NCI-H1694 (cell line): Measurements from ENCODE around the gene XRCC4.
"Not testable (repeated sequence)": the region's sequence is repeated elsewhere in the genome, so short reads cannot be mapped to it uniquely, and the experiment has no call there.

Experiments
- DNase-seq: peaks from one replicate; lab custom pipeline; 2025; lab: John Stamatoyannopoulos, UW

XRCC4 gene

GRCh38 chr5:83118471-83118870 is 41.1 kb downstream of the XRCC4 start:
- no peak for DNase-seq

GRCh38 chr5:83118976-83119375 is 41.6 kb downstream of the XRCC4 start:
- no peak for DNase-seq

GRCh38 chr5:83124593-83124992 is 47.2 kb downstream of the XRCC4 start:
- DNase-seq, result no peak

GRCh38 chr5:83125560-83125959 is 48.2 kb downstream of the XRCC4 start:
- DNase-seq, result no peak

GRCh38 chr5:83126501-83126900 is 49.2 kb downstream of the XRCC4 start:
- no peak for DNase-seq

- no peak for DNase-seq
Measured at GRCh38 chr5:83133797-83134196, 56.5 kb downstream of the XRCC4 start.

GRCh38 chr5:83142526-83142925 is 65.2 kb downstream of the XRCC4 start:
- DNase-seq, result no peak

GRCh38 chr5:83145241-83145640 is 67.9 kb downstream of the XRCC4 start:
- no peak for DNase-seq

- no peak for DNase-seq
Measured at GRCh38 chr5:83145882-83146331, 68.6 kb downstream of the XRCC4 start.

GRCh38 chr5:83146441-83146840 is 69.1 kb downstream of the XRCC4 start:
- DNase-seq, result no peak

- DNase-seq, result no peak
Measured at GRCh38 chr5:83147593-83147992, 70.2 kb downstream of the XRCC4 start.

- DNase-seq, result no peak
Measured at GRCh38 chr5:83148370-83148769, 71.0 kb downstream of the XRCC4 start.

- no peak for DNase-seq
Measured at GRCh38 chr5:83149671-83150070, 72.3 kb downstream of the XRCC4 start.

- DNase-seq, result no peak
Measured at GRCh38 chr5:83151821-83152220, 74.5 kb downstream of the XRCC4 start.

- DNase-seq, result not testable (repeated sequence)
Measured at GRCh38 chr5:83152996-83153395, 75.6 kb downstream of the XRCC4 start.

- no peak for DNase-seq
Measured at GRCh38 chr5:83156001-83156400, 78.7 kb downstream of the XRCC4 start.

- no peak for DNase-seq
Measured at GRCh38 chr5:83157163-83157562, 79.8 kb downstream of the XRCC4 start.

GRCh38 chr5:83162601-83163000 is 85.3 kb downstream of the XRCC4 start:
- no peak for DNase-seq

GRCh38 chr5:83167538-83167937 is 90.2 kb downstream of the XRCC4 start:
- no peak for DNase-seq

GRCh38 chr5:83169571-83170337 is 92.4 kb downstream of the XRCC4 start:
- DNase-seq, result no peak

- DNase-seq, result no peak
Measured at GRCh38 chr5:83172011-83172410, 94.7 kb downstream of the XRCC4 start.

- DNase-seq, result no peak
Measured at GRCh38 chr5:83172655-83173054, 95.3 kb downstream of the XRCC4 start.

GRCh38 chr5:83173826-83174225 is 96.5 kb downstream of the XRCC4 start:
- no peak for DNase-seq

- DNase-seq, result no peak
Measured at GRCh38 chr5:83177803-83178202, 100.5 kb downstream of the XRCC4 start.
